Measurements from ENCODE around the gene ATG5. TPM values are rescaled to one million over a fixed set of nuclear protein-coding genes. Genes with fewer than 3 reads are reported as not detected.

ATG5 gene
- total RNA-seq, 1 experiment from 2014 or later = 51.4 TPM

GRCh38 chr6:106216527-106216926 lies 109.0 kb downstream of the ATG5 start:
- TF ChIP-seq CTCF (IDR thresholded peaks at IDR 0.05) (no peak), TCF7L2 (IDR thresholded peaks at IDR 0.05; ENCODE audit: low read depth, low read length) (no peak), REST (IDR thresholded peaks at IDR 0.05; ENCODE audit: insufficient read depth in 1 of 2, low read depth in 2 of 2, low read length in 1 of 2) (no peak), POLR2AphosphoS5 (IDR thresholded peaks at IDR 0.05; ENCODE audit: low read depth, low read length) (no peak), SIN3A (IDR thresholded peaks at IDR 0.05; ENCODE audit: borderline replicate concordance, insufficient read depth, low read depth, low read length) (no peak)
- intact Hi-C loops (cut with micrococcal nuclease; ENCODE audit: unreplicated experiment) (no loop called here), in situ Hi-C loops (cut with HindIII; ENCODE audit: low pct_unique_long_range_greater_than_20kb, low sequenced_read_pairs) (no loop called here)
- ATAC-seq (no peak), DNase-seq (ENCODE audit: low read depth, low spot score) (no peak)
- ChIA-PET CTCF (no interaction called here), POLR2A (no interaction called here)
- Histone ChIP-seq H3K27ac (ENCODE audit: low read length) (no peak overlapping the region), H3K27me3 (ENCODE audit: control insufficient read depth, insufficient read depth, low read length) (no peaks in the 10 kb centered on the region), H3K4me3 (ENCODE audit: low read depth in 2 of 2, low read length in 2 of 2) (no peak overlapping the region), H3K9me3 (ENCODE audit: control insufficient read depth, insufficient read depth, low read depth, low read length) (no peaks in the 10 kb centered on the region), H3K36me3 (ENCODE audit: control insufficient read depth, insufficient read depth, low read length) (no peaks in the 10 kb centered on the region), H3K4me1 (ENCODE audit: control insufficient read depth, insufficient read depth, low read length) (no peaks in the 10 kb centered on the region)
- BruUV-seq (replicated peaks) = no TSS peak

GRCh38 chr6:106215608-106216007 lies 110.0 kb downstream of the ATG5 start:
- ChIA-PET POLR2A (no interaction called here), CTCF (no interaction called here)
- ATAC-seq (no peak), DNase-seq (ENCODE audit: low read depth, low spot score) (no peak)
- no peaks in the 10 kb centered on the region for H3K9me3 ChIP-seq (ENCODE audit: control insufficient read depth, insufficient read depth, low read depth, low read length)
- in situ Hi-C loops (cut with HindIII; ENCODE audit: low pct_unique_long_range_greater_than_20kb, low sequenced_read_pairs) (no loop called here), intact Hi-C loops (cut with micrococcal nuclease; ENCODE audit: unreplicated experiment) (no loop called here)
- no peaks in the 10 kb centered on the region for H3K27me3 ChIP-seq (ENCODE audit: control insufficient read depth, insufficient read depth, low read length)
- no peak overlapping the region for H3K27ac ChIP-seq (ENCODE audit: low read length)
- no peaks in the 10 kb centered on the region for H3K36me3 ChIP-seq (ENCODE audit: control insufficient read depth, insufficient read depth, low read length)
- no TSS peak for BruUV-seq (replicated peaks)
- TF ChIP-seq POLR2AphosphoS5 (IDR thresholded peaks at IDR 0.05; ENCODE audit: low read depth, low read length) (no peak), SIN3A (IDR thresholded peaks at IDR 0.05; ENCODE audit: borderline replicate concordance, insufficient read depth, low read depth, low read length) (no peak), CTCF (IDR thresholded peaks at IDR 0.05) (no peak), TCF7L2 (IDR thresholded peaks at IDR 0.05; ENCODE audit: low read depth, low read length) (no peak), REST (IDR thresholded peaks at IDR 0.05; ENCODE audit: insufficient read depth in 1 of 2, low read depth in 2 of 2, low read length in 1 of 2) (no peak)
- H3K4me1 ChIP-seq (ENCODE audit: control insufficient read depth, insufficient read depth, low read length) = no peaks in the 10 kb centered on the region
- H3K4me3 ChIP-seq (ENCODE audit: low read depth in 2 of 2, low read length in 2 of 2) = no peak overlapping the region

Measured in Panc1 (cell line).